GM19328 (cell line): ENCODE data around the gene NKX2-3.
A peak's percentile ranks its signal among the peaks of the same experiment; 100 is the strongest.

Experiments
- ATAC-seq: cut with Tn5 transposase; IDR thresholded peaks from one replicate; pipeline ENCODE4 v1.9.1; 2021; ENCODE audit warnings: mild to moderate bottlenecking, moderate library complexity; ENCODE audit not compliant: unreplicated experiment

The NKX2-3 gene

DNA sequence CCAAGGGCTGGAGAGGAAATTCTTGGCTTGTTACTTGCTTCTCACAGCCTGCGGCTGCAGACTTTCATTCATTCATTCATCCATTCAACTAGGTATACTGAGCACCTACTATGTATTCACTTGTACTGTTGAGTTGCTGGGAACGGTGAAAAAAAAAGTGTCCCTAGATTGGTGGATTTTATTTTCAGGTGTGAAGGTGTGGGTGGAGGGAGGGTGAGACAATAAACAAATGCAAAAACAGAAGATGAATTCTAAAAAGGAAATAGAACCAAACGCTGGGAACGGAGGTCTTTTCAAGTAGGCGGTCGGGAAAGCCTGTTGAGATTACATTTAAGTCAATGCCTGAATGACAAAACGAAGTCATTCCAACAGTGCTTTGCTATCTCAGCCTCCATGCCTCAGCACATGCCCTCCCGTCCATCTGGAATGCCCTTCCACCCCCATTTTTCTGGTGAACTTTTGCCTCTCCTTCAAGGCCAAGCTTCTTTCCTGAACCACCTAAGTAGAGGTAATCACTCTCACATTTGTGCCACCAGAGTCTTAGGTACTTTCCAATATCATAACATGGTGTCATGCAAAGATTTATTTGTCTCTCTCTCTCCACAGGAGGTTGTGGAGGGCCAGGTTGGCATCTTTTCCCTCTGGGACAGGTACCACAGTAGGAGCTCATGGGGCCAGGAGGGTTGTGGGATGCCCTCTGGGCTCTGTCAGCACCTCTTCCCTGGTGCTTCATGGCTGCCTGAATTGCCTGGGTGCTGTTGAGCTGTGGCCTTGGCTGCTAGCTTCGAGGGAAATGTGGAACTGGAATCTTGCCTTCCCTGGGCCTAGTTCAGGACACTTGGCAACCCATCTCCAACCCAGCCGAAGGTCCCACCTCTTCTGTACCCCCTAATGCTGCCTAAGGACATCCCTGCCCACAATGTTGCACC is 5.5 kb downstream of the NKX2-3 start:
- no peak for ATAC-seq

DNA sequence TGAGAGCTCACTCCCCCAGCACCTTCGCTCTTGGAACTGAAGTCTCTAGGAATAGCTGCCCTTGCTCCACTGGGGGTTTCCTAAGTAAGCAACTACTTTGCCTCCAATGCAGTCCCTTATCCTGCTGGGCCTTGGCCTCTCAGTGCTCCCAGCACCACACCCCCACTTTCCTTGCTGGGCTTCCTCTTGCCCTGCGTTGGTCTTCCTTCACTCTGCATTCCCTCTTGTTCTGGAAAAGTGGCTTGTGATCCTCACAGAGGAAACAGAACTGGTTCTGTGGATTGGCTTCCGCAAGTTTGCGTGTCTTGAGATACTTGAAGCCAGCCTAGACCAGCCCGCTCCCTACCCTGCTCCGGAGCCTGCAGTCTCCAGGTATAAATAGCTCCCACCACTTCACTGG is 6.4 kb downstream of the NKX2-3 start:
- no peak for ATAC-seq

DNA sequence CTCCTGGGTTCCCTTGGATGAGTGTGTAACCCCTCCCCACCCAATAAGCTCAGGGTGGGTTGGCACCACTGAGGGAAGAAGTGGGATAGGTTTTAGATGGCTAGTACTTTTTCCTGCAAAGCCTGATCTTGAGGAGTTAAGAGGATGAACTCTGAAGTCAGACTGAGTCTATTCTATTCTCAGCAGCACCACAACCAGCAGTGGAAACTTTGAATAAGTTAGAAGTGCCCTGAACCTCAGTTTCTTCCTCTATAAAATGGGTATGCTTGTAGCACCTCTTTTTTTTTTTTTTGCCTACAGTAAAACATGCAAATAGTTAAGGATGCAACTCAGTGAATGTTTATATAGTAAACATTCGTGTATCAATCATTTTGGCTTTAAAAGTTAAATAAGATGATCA is 7.1 kb downstream of the NKX2-3 start:
- no peak for ATAC-seq

DNA sequence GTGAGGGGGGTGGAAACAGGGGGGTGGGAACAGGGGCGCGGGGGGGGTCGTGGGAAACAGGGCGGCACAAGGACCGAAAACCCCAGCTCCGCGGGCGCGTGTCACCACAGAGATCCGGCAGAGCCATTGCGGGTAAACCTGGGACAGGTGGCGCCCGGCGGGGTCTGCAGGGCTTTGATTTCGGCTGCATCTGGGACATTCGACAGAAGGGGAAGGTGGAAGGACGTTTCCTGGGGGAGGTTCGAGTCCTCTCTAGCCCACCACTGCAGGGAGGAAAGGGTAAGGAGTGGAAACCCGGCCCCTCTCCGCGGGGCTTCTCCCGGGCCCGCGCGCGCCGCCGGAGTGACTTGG is 7.5 kb downstream of the NKX2-3 start:
- no peak for ATAC-seq

DNA sequence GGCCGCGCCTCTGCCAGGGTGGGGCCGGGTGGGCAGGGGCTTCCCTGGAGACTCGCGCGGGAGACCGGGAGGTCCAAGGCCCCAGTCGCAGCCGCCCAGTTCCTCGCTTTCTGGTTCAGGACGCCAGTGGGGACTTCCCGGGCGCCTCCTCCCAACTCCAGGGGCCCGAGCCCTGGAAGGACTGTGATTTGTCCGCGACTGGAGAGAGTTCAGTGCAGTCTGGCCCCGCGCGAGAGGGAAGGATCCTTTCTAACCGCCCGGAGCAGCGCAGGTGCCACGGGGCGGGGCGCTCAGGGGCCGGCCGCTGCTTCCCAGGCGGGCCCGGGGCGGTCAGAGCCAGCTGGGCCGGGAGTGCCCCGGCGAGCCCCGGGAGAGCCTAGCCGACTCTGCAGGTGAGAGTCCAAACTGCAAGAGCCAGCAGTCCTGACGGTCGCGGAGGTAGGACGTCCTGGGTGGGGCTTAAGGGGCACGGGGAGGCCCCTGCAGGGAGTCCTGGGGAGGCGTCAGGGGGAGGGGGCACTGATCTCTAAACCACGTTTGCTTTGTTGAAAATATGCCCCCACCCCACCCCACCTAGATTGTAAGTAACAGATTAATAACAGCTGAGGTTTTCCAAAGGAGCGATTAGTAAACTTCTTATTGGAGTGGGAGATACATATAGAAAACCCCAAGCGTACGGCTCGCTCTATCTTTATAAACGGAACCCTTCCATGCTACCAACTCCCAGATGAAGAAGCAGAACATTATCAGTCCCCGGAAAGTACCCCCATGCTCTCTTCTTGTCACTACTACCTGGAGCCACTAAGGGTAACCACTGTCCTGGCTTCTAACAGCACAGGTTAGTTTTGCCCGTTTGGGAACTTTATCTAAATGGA is 8.2 kb downstream of the NKX2-3 start:
- no peak for ATAC-seq

DNA sequence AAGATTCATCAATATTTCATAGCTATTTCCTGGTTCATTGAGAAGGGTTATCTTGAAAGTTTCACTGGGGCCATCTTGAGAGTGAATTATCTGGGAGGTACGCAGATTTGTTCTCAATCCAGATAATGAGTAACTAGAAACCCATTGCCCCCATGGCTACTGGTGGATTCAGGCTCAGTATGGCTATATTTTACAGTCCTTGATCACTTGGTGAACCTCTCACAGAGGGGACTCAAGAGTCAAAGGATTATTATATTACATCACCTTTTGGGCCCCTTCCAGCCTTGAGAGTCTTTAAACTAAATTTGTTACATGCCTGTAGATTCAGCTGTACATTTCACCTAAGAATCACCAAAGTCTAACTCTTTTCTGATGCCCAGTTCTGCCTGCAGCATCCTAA is 11.6 kb downstream of the NKX2-3 start:
- no peak for ATAC-seq

DNA sequence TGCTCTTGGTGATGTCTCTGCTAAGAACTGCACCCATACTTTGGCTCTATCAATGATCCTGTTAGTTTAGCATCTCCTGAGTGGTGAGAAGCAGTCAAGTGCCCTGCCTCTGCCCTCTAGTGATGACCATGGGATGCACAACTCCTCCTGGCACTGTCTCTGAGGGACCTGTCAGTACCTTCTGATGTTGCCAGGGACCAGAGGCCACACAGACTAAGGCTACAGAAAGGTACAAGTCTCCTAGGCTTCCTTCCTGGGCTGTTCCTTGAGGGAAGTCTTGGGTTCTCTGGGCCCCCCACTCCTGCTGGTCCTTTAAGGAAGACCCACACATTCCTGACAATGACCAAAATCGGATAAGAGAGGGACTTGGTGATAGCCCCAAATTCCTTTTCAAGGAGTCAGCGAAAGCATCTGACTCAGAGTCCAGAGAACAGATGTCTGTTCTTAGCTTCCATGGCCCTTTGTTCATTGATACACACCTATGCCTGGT is 15.3 kb downstream of the NKX2-3 start:
- ATAC-seq: no peak

DNA sequence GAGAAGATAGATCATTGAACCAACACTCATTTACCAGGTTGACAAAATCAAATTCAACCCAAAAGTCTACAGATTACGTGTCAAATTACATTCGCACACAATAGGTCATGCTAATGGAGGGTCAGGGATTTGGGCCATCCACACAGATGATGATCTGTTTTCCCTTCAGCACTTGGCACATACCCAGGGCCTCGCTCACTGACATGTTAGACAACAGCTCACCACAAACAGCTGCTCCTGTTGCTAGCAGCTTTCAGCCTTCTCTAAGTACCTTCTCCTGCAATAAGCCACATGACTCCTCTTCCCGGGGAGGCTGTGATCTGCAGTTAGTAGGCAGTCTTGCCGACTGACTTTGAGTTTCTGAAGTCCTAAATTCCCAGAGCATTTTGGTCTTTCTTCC is 18.4 kb downstream of the NKX2-3 start:
- no peak for ATAC-seq

DNA sequence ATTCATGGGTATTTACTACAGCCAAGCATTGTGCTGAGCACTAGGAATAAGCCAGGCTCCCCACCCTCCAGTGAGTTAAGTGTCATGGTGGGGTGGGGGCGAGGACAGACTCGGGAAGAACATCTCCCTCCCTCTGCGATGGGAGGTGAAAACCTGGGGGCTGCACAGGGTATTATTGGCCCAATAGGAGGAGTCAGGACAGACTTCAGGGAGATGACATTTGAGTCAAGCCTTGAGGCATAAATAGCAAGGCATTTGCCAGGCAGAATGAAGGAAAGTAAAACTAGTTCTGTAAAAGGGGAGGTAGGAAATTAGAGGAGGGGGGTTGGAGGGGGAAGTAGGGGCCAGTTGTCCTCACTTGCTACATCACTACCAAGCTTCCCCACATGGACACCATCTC is 18.9 kb downstream of the NKX2-3 start:
- ATAC-seq: no peak

DNA sequence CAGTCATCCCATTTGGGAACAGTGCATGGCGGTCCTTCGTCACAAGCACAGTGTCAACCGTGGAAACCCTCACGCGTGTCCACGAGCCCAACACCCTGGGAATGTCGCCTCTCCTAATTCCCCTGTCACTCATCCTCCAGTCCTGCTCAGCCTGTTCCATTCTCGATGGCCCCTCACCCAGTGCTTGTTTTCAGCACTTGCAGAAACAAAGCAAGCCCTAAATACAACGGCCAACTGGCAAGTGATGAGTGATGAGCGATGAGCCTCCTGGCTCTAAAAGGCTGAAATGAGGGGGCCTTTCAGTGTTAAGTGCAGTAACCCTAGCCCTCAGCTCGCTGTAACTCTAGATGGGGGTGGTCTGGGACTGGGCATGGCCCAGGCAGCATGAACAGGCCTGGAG is 22.6 kb downstream of the NKX2-3 start:
- no peak for ATAC-seq

DNA sequence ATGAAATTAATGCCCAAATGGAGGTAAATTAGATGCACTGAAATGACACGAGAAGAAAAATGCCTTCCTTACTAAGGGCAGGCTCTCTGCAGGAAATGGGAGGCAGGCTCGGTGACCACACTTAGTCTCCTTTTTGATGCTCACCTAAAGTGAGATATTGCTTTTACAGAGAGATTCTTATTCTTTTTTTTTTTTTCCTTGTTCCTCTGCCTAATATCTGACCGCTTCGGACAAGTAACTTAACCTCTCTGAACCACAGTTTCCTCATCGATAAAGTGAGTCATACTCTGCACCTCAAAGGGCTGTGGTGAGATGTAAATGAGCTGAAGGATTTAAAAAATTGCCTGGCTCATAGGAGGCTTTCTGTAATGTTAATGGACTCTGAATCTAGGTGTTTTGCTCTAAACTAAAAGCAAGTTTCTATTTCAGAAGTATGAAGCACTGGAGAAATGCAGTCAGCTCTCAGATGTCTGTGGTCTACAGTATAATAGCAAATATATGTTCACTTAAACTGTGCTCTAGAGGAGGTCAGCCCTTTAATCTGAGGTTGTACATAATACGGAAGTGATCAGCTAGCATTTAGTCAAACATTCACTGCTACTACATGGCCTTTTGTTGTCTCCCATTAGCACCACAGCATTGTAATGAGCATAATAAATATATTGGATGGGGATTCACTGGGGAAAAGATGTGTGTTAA is 23.2 kb downstream of the NKX2-3 start:
- ATAC-seq: peak; percentile 82

DNA sequence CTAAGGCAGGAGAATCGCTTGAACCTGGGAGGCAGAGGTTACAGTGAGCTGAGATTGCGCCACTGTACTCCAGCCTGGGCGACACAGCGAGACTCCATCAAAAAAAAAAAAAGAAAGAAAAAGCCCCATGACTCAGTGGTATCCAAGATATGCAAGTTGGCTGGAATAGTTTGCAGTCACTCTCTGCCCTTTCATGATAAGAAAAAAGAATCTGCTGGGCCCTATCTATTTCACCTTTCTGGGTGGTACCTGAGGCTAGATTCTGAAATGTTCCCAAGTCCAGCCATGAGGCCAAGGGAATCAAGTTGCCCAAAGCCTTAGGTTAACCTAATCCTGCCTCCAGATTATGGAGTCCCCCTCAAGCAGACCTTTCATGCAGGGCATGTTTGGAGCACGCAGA is 24.3 kb downstream of the NKX2-3 start:
- no peak for ATAC-seq

DNA sequence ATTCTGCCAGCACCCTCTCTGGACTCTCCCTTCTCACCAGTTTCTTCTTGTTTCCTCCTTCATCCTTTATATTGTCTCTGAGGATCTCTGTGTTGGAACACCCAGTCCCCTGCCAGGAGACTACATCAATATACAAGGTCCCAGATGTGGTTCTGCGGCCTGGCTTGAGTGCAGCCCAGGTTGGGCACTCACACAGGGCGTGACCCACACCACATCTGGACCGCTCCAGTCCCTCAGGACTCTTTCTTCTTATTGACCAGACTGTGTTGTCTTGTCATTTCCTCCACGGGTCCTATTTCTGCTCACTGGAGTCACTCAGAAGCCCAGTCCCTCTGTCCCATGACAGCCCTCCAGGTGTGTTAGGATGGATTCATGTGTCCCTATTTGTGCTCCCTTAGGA is 26.0 kb downstream of the NKX2-3 start:
- ATAC-seq: no peak

DNA sequence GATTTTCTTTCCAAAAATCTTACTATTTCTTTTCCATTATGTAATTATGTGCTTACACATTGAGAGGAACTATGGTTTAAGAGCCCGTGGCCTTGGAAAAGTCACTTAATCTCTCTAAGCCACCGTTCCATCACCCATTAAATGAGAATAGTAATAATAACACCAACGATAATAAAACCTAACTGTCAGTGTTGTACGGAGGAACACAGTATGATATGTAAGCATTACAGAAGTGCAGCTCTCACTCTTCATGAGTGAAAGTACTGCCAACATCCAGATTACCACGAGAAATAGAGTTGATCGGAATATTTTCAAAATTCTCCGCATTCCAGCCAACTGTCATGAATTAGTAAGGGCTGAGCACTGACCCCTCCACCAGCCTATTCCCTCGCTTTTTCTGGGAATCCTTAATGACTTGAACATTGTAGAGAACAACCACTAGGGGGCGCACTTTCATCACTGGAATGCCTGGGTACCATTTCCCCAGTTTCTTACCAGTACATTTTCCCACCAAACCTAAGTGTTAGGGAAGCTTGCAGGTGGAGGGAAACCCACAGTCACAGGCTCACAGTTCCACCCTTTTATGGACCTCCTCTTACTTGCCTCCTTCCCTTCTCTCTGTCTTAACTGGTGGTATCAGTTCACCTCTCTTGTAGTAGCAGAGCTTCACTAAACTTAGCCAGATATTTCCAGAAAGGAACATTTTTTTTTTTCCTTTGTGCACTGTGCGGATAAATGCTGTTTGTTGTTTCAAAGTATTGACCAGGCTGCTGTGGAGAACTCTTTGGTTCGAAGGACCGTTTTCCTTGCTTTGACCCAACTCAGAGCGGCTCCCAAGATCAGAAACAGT is 27.8 kb downstream of the NKX2-3 start:
- ATAC-seq: no peak

DNA sequence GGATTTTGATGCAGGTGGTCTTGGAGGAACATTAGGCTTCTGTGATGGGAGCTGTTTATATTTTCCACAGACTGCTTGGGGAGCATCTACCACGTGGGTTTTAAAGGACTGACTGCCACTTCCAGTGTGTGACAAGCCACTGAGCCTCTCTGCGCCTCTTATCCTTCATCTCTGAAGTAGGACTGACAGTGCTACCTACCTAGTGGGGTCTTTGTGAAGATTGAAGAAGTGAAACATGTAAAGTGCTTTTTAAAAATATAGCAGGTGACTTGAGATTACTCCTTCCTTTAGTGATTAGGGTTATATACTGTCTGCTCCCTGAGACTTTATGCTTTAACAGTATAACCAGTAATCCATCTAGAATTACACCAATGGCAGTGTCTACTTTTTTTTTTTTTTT is 29.9 kb downstream of the NKX2-3 start:
- ATAC-seq: no peak

DNA sequence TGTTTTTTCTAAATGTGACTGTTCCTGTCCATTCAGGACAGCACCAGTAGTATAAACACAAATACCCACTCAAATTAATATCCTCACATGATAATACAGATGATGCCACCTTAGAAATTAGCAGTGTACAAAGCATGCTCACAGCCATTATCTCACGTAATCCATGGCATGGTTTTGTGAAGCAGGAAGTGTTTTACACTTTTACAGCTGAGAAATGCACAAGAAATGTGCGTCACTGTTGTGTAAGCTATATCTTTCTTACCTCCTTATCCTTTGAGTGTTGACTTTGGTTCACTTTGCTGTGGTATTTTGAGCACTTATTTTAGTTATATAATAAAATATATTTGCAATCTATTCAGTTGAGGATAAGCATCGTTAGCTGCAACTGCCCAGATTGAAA is 31.6 kb downstream of the NKX2-3 start:
- no peak for ATAC-seq

DNA sequence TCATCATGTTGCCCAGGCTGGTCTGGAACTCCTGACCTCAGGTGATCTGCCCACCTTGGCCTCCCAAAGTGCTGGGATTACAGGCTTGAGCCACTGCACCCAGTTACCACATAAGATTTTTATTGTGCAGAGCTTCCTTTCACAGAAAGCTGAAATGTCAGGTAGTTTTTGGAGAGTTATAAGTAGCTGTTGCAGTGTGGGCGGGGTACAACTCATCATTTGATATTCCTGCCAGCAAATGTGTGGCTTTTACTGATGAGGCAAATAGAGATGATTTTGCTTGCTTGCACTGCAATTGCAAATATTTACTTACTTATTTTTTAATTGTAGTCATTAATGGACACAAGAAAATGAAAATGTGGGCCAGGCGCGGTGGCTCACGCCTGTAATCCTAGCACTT is 32.4 kb downstream of the NKX2-3 start:
- ATAC-seq: no peak

DNA sequence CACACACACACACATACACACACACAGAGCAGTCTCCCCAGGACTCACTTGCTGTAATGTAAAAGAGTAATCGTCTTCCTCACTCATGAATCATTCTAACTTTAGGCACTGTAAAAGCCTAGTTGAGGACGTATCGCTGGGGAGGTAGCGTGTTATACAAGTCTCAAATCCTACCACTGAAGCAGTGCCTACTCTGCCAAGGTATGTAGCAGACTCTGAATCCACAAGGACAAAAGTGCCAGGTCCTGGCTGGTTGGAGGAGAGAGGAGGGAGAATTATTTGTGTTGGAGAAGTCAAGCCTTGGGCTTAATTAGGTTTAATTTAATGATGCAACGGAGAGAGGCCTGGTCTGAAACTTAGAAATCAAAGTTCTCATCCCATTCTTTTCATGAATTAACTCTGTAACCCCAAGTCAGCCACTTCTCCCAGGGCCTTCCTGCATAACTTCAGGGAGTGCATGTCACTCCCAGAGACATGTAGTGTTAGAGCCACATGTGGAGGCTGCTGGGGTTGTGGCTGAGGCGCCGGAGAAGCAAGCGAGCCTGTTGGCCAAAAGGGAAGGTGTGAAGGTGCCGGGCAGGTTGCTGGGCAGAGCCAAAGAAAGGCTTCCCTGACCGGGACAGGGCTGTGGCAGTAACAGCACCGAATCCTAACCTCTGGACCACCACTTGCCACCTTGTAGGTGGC is 36.7 kb downstream of the NKX2-3 start:
- ATAC-seq: no peak

DNA sequence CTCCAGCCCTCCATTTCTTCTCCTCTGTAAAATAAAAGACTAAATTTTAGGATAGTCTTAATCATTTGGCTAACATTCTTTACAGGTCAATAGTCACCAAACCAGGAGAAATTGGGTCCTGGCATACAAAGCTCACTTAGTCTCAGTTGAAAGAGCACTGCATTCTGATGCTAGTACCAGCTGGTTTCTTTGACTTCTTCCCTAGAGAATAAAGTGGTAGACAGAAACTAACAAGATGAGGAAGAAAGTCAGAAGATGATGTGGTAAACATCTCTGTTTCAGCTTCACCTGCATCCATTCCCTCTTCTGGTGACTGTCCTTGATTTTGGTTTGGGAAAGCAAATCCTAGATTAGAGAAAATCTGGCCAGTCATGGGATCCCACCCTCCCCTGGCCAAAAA is 37.2 kb downstream of the NKX2-3 start:
- no peak for ATAC-seq

DNA sequence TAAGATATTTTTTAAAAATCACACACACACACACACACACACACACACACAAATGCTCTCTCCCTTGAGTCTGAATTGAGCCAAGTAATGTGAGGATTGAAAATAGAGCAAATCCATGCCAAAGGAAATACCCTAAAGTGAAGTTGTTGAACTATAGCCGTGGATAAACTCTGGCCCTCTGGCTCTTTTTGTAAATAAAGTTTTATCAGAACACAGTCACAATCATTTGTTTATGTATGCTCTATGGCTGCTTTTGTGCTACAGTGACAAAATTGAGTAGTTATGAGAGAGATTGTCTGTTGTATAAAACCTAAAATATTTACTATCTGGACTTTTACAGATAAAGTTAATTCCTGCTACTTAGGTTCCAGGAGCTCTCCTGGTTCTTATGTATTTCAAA is 39.1 kb downstream of the NKX2-3 start:
- no peak for ATAC-seq
